IMR-90 (cell line): ENCODE results near the gene CRYM. TPM values are rescaled to one million over a fixed set of nuclear protein-coding genes. Genes with fewer than 3 reads are reported as not detected.

Experiments used
- ATAC-seq: fragments of 200-7000 bp; cut with Tn5 transposase; 2 replicates; pipeline ENCODE4 v1.9.1; 2020; ENCODE audit warnings: low read depth, mild to moderate bottlenecking, moderate library complexity
- BruUV-seq: library from RNA; stranded (reverse); fragments of 400-500 nt; replicated peaks from 2 replicates; lab custom pipeline; 2021; lab: Mats Ljungman, UMichigan
- CTCF ChIA-PET: fragments of 300-600 bp; formaldehyde crosslinking; extraction: SDS; loops from one replicate; lab custom pipeline; 2021; ENCODE audit warnings: antibody characterized with exemption; lab: Yijun Ruan, JAX
- POLR2A ChIA-PET: fragments of 300-600 bp; sonication (Branson Sonifier 250); formaldehyde crosslinking; loops from one replicate; lab custom pipeline; 2022; ENCODE audit warnings: antibody characterized with exemption; ENCODE audit not compliant: unreplicated experiment; lab: Charles Lee
- DNase-seq: peaks from one replicate; pipeline ENCODE4 v3.0.0; 2013
- H2AFZ ChIP-seq: replicated peaks from 2 replicates; pipeline ENCODE3; 2013; ENCODE audit warnings: low read length, mild to moderate bottlenecking; ENCODE audit not compliant: poor library complexity
- H2AK5ac ChIP-seq: 2 replicates; pipeline ENCODE4 v1.6.1; 2013; ENCODE audit warnings: low read depth, low read length, inconsistent platforms
- H2AK9ac ChIP-seq: replicated peaks from 2 replicates; pipeline ENCODE3; 2013; ENCODE audit warnings: mild to moderate bottlenecking, low read depth, low read length, moderate library complexity; ENCODE audit not compliant: poor library complexity
- H2BK120ac ChIP-seq: 2 replicates; pipeline ENCODE4 v1.6.1; 2013; ENCODE audit warnings: low read depth, low read length, inconsistent platforms
- H2BK15ac ChIP-seq: 3 replicates; pipeline ENCODE4 v1.6.1; 2013; ENCODE audit warnings: low read depth, low read length, inconsistent platforms
- H2BK20ac ChIP-seq: 2 replicates; pipeline ENCODE4 v1.6.1; 2013; ENCODE audit warnings: low read depth, mild to moderate bottlenecking, inconsistent platforms, low read length, moderate library complexity
- H2BK5ac ChIP-seq: 2 replicates; pipeline ENCODE4 v1.6.1; 2013; ENCODE audit warnings: mild to moderate bottlenecking, low read depth, low read length, inconsistent platforms; ENCODE audit not compliant: poor library complexity, severe bottlenecking
- H3K14ac ChIP-seq: replicated peaks from 2 replicates; pipeline ENCODE4 v1.6.1; 2013; ENCODE audit warnings: low read depth, low read length, inconsistent platforms
- H3K18ac ChIP-seq: 2 replicates; pipeline ENCODE4 v1.6.1; 2013; ENCODE audit warnings: low read depth, low read length, control low read depth
- H3K23ac ChIP-seq: 2 replicates; pipeline ENCODE4 v1.6.1; 2013; ENCODE audit warnings: low read depth, low read length, inconsistent platforms
- H3K27ac ChIP-seq: 2 replicates; pipeline ENCODE4 v1.5.1; 2013; ENCODE audit warnings: mild to moderate bottlenecking, control low read depth, low read length; ENCODE audit not compliant: insufficient read depth
- H3K27me3 ChIP-seq: 2 replicates; pipeline ENCODE4 v1.6.1; 2013; ENCODE audit warnings: low read length; ENCODE audit not compliant: control insufficient read depth, insufficient read depth
- H3K36me3 ChIP-seq: 2 replicates; pipeline ENCODE4 v1.6.1; 2013; ENCODE audit warnings: low read length, mixed read lengths; ENCODE audit not compliant: control insufficient read depth, insufficient read depth
- H3K4ac ChIP-seq: 2 replicates; pipeline ENCODE4 v1.6.1; 2013; ENCODE audit warnings: low read depth, low read length, inconsistent platforms
- H3K4me1 ChIP-seq: 2 replicates; pipeline ENCODE4 v1.6.1; 2013; ENCODE audit warnings: low read length, mixed read lengths; ENCODE audit not compliant: control insufficient read depth, insufficient read depth
- H3K4me2 ChIP-seq: 2 replicates; pipeline ENCODE4 v1.6.1; 2013; ENCODE audit warnings: low read depth, mild to moderate bottlenecking, control low read depth, low read length, moderate library complexity
- H3K4me3 ChIP-seq: 2 replicates; pipeline ENCODE4 v1.5.1; 2013; ENCODE audit warnings: low read depth, mild to moderate bottlenecking, control low read depth, low read length, moderate library complexity; ENCODE audit not compliant: insufficient read depth
- H3K56ac ChIP-seq: 2 replicates; pipeline ENCODE4 v1.6.1; 2013; ENCODE audit warnings: low read length, inconsistent platforms; ENCODE audit not compliant: insufficient read depth; ENCODE audit errors: extremely low read depth
- H3K79me1 ChIP-seq, 2 experiments: 2 replicates each; pipeline ENCODE4 v1.6.1; 2013; ENCODE audit warnings: low read length in 2 of 2, inconsistent platforms in 1 of 2, low read depth in 1 of 2
- H3K9ac ChIP-seq: 2 replicates; pipeline ENCODE4 v1.6.1; 2013; ENCODE audit warnings: low read depth, low read length, control low read depth
- H3K9me1 ChIP-seq: 2 replicates; pipeline ENCODE4 v1.6.1; 2013; ENCODE audit warnings: low read length, inconsistent platforms; ENCODE audit not compliant: insufficient read depth
- H3K9me3 ChIP-seq: 2 replicates; pipeline ENCODE4 v1.6.1; 2013; ENCODE audit warnings: low read length; ENCODE audit not compliant: control insufficient read depth, insufficient read depth
- H4K20me1 ChIP-seq: 2 replicates; pipeline ENCODE4 v1.6.1; 2013; ENCODE audit warnings: low read length, inconsistent platforms; ENCODE audit not compliant: insufficient read depth
- H4K5ac ChIP-seq: 2 replicates; pipeline ENCODE4 v1.6.1; 2013; ENCODE audit warnings: mild to moderate bottlenecking, low read depth, low read length, control low read depth
- H4K8ac ChIP-seq, 2 experiments: 2 replicates each; pipeline ENCODE4 v1.6.1; 2013; ENCODE audit warnings: low read depth in 2 of 2, low read length in 2 of 2, control low read depth in 1 of 2, inconsistent platforms in 1 of 2
- H4K91ac ChIP-seq: 2 replicates; pipeline ENCODE4 v1.6.1; 2013; ENCODE audit warnings: low read depth, low read length, inconsistent platforms; ENCODE audit not compliant: insufficient read depth
- CEBPB ChIP-seq: IDR thresholded peaks from 2 replicates; pipeline ENCODE4 v1.6.1; 2012; ENCODE audit warnings: low read depth, low read length, improper control_type of control experiment
- MAFK ChIP-seq: IDR thresholded peaks from 2 replicates; pipeline ENCODE4 v1.6.1; 2012; ENCODE audit warnings: low read depth, low read length, improper control_type of control experiment
- WGBS, 2 experiments: methylation state at CpG; one replicate each; pipeline versions ENCODE4 v1.1.5 to v1.1.7; 2013; ENCODE audit warnings: missing lambda C conversion rate in 2 of 2; ENCODE audit not compliant: insufficient read length in 1 of 2; ENCODE audit errors: extremely low coverage in 2 of 2; 5-methylcytosine and 5-hydroxymethylcytosine counted together
- dilution Hi-C: fragments of 300-500 bp; cut with HindIII; formaldehyde crosslinking; loops from one replicate; pipeline ENCODE4 v1.14.3; 2018; ENCODE audit warnings: low sequenced_read_pairs; ENCODE audit not compliant: unreplicated experiment
- in situ Hi-C: fragments of 300-500 bp; cut with MboI; formaldehyde crosslinking; loops from 3 replicates; pipeline ENCODE4 v1.14.3; 2019; ENCODE audit warnings: low sequenced_read_pairs, inconsistent platforms, mixed read lengths
- intact Hi-C: fragments of 100-400 bp; cut with micrococcal nuclease; formaldehyde crosslinking; loops from 2 replicates; pipeline ENCODE4 v1.10.0; 2022
- polyA plus RNA-seq, 3 experiments: library from polyadenylated mRNA; depleted of rRNA; stranded (reverse); fragments of >200 nt; gene quantifications; 2 replicates each; pipeline ENCODE4 v1.2.3, GENCODE V29; 2012; ENCODE audit warnings: low replicate concordance in 1 of 3
- total RNA-seq: library from RNA; depleted of rRNA; stranded (reverse); fragments of >200 nt; gene quantifications from 2 replicates; pipeline ENCODE4 v1.2.3, GENCODE V29; 2012

CRYM gene
- total and polyA plus RNA-seq, 2 of the 4 experiments (the other 2 are of a cell fraction), result not detected

DNA sequence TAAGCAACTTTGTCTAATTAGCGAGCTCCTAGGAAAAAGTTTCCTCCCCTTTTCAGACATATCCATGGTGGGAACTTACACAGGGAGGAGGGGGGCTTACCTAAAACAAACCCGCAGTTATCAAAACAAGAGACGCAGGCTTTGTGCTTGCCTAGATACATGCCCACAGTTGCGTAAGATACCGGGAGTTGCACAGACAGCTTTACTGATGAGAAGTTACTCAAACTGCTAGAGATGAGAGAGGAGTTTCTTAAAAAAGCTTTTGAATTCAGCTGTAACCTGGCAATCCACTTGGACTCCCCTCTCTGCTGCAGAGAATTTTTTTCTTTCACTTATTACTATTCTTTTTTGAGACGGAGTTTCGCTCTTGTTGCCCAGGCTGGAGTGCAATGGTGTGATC is 59.9 kb downstream of the CRYM start:
- Histone ChIP-seq H4K91ac (no peak overlapping the region), H3K23ac (no peak overlapping the region), H3K4me3 (no peak overlapping the region), H3K4me2 (no peak overlapping the region), H3K36me3 (no peaks in the 10 kb centered on the region), H3K9me1 (no peaks in the 10 kb centered on the region), H3K18ac (no peak overlapping the region), H3K27ac (no peak overlapping the region), H4K8ac (no peak overlapping the region), H3K79me1 (no peaks in the 10 kb centered on the region), H2BK15ac (no peak overlapping the region), H4K20me1 (no peaks in the 10 kb centered on the region), H2BK20ac (no peak overlapping the region), H3K4me1 (no peaks in the 10 kb centered on the region), H3K9ac (no peak overlapping the region), H2AK9ac (no peak overlapping the region), H2BK120ac (no peak overlapping the region), H3K14ac (no peak overlapping the region), H4K5ac (no peak overlapping the region), H3K4ac (no peak overlapping the region), H2AFZ (no peak overlapping the region), H2BK5ac (no peak overlapping the region), H3K27me3 (peaks cover 11% of the 10 kb centered on the region), H3K9me3 (no peaks in the 10 kb centered on the region), H3K56ac (no peak overlapping the region), H2AK5ac (no peak overlapping the region)
- dilution Hi-C loops (no loop called here), intact Hi-C loops (no loop called here), in situ Hi-C loops (no loop called here)
- DNase-seq (no peak), ATAC-seq (no peak)
- ChIA-PET POLR2A (no interaction called here), CTCF (no interaction called here)
- TF ChIP-seq CEBPB (peak; percentile 51), MAFK (no peak)
- BruUV-seq, result no TSS peak
- WGBS, 2 experiments, result no CpG with 5 or more reads among the region's 7 CpGs
